ENCODE measurements around the gene ACVR1.

GRCh38 chr2:157810037-157810436, 66.1 kb downstream of the ACVR1 start:
- TF ChIP-seq CTCF (conservative IDR thresholded peaks at IDR 0.05 in 1 of 2, IDR thresholded peaks at IDR 0.05 in 1 of 2; ENCODE audit: low read depth in 1 of 2, low read length in 2 of 2) (no peak), EZH2 (IDR thresholded peaks at IDR 0.05; ENCODE audit: low read length, missing control alignments) (no peak)
